ENCODE measurements around the gene NIF3L1.
"Not testable (repeated sequence)": the region's sequence is repeated elsewhere in the genome, so short reads cannot be mapped to it uniquely, and the experiment has no call there.

Gene NIF3L1

GRCh38 chr2:200877443-200877842 is 11.7 kb upstream of the NIF3L1 start:
- no peak for DNase-seq

- no peak for DNase-seq
Observed at GRCh38 chr2:200878289-200878880, 10.8 kb upstream of the NIF3L1 start.

GRCh38 chr2:200881715-200882249 is 7.4 kb upstream of the NIF3L1 start:
- DNase-seq = not testable (repeated sequence)

- no peak for DNase-seq
Observed at GRCh38 chr2:200899482-200899881, 10.3 kb downstream of the NIF3L1 start.

GRCh38 chr2:200901459-200902072 is 12.4 kb downstream of the NIF3L1 start:
- peak; percentile 85 for DNase-seq

- DNase-seq = peak; percentile 55
Observed at GRCh38 chr2:200905618-200906296, 16.6 kb downstream of the NIF3L1 start.

GRCh38 chr2:200909958-200910357 is 20.8 kb downstream of the NIF3L1 start:
- DNase-seq = no peak

GRCh38 chr2:200913654-200914053 is 24.5 kb downstream of the NIF3L1 start:
- DNase-seq = no peak

GRCh38 chr2:200922439-200922838 is 33.3 kb downstream of the NIF3L1 start:
- peak; percentile 62 for DNase-seq

GRCh38 chr2:200929334-200930249 is 40.4 kb downstream of the NIF3L1 start:
- no peak for DNase-seq

- DNase-seq = no peak
Observed at GRCh38 chr2:200930947-200931626, 41.9 kb downstream of the NIF3L1 start.

- DNase-seq = no peak
Observed at GRCh38 chr2:200939832-200940231, 50.7 kb downstream of the NIF3L1 start.

GRCh38 chr2:200943527-200944105 is 54.4 kb downstream of the NIF3L1 start:
- DNase-seq = peak; percentile 69

GRCh38 chr2:200944467-200945394 is 55.6 kb downstream of the NIF3L1 start:
- DNase-seq = peak; percentile 86

- no peak for DNase-seq
Observed at GRCh38 chr2:200945395-200945729, 56.2 kb downstream of the NIF3L1 start.

- no peak for DNase-seq
Observed at GRCh38 chr2:200950378-200950777, 61.2 kb downstream of the NIF3L1 start.

Data from activated CD4-positive, alpha-beta T cell treated with anti-CD3 and anti-CD28 coated beads, Interleukin-2, amount 50 U/mL, for 16 hours (primary cell).